Nephron (organoid): Measurements from ENCODE around the gene SPATA24.
"Not testable (repeated sequence)": the region's sequence is repeated elsewhere in the genome, so short reads cannot be mapped to it uniquely, and the experiment has no call there.

Experiments used
- H3K27ac Mint-ChIP-seq, 3 experiments: 2 replicates each; pipeline ENCODE4 v1.8.0; 2020; ENCODE audit warnings: mixed read lengths in 3 of 3, mild to moderate bottlenecking in 2 of 3, moderate library complexity in 1 of 3
- H3K27me3 Mint-ChIP-seq: 2 replicates; pipeline ENCODE4 v1.8.0; 2021; ENCODE audit warnings: low read depth, mild to moderate bottlenecking, moderate library complexity, mixed read lengths
- H3K36me3 Mint-ChIP-seq: 2 replicates; pipeline ENCODE4 v1.8.0; 2020; ENCODE audit warnings: low read depth, mixed read lengths
- H3K4me1 Mint-ChIP-seq: 2 replicates; pipeline ENCODE4 v1.8.0; 2020; ENCODE audit warnings: mixed read lengths
- H3K4me3 Mint-ChIP-seq, 3 experiments: 2 replicates each; pipeline ENCODE4 v1.8.0; 2020; ENCODE audit warnings: mild to moderate bottlenecking in 3 of 3, mixed read lengths in 3 of 3, moderate library complexity in 2 of 3
- H3K9me3 Mint-ChIP-seq: 2 replicates; pipeline ENCODE4 v1.8.0; 2020; ENCODE audit warnings: mixed read lengths
- CTCF ChIP-seq, 3 experiments: fragments of 200-600 bp; sonication (generic); IDR thresholded peaks; one replicate each; pipeline ENCODE4 v1.5.0; 2021; ENCODE audit warnings: antibody characterized with exemption in 3 of 3; ENCODE audit not compliant: unreplicated experiment in 3 of 3

Gene SPATA24

GRCh38 chr5:139443831-139444453 lies 40.1 kb upstream of the SPATA24 start:
- H3K27ac Mint-ChIP-seq = peak overlapping the region; percentile 50 to 80 (median 65)
- no peak for TF ChIP-seq CTCF (IDR thresholded peaks at IDR 0.05; ENCODE audit: unreplicated experiment in 3 of 3)

GRCh38 chr5:139440416-139440815 lies 36.5 kb upstream of the SPATA24 start:
- not testable (repeated sequence) for H3K9me3 Mint-ChIP-seq, H3K27me3 Mint-ChIP-seq, H3K36me3 Mint-ChIP-seq
- Mint-ChIP-seq H3K27ac (peak overlapping the region in 1 of 3 experiments; percentile 5), H3K4me1 (peaks cover 35% of the 10 kb centered on the region), H3K4me3 (peak overlapping the region in 2 of 3 experiments; percentile 94 to 97)

More at GRCh38 chr5:139443831-139444453, 40.1 kb upstream of the SPATA24 start:
- Mint-ChIP-seq H3K36me3 (no peaks in the 10 kb centered on the region), H3K27me3 (peaks cover 6% of the 10 kb centered on the region), H3K4me3 (peak overlapping the region in 1 of 3 experiments; percentile 37), H3K4me1 (peaks cover 42% of the 10 kb centered on the region), H3K9me3 (no peaks in the 10 kb centered on the region)

GRCh38 chr5:139439013-139439903 lies 35.4 kb upstream of the SPATA24 start, which contains the start of gene DNAJC18:
TSS of gene DNAJC18 (minus strand) at chr5:139439525. CDS start at chr5:139439445, 80 bp downstream.
- Mint-ChIP-seq H3K4me1 (peaks cover 31% of the 10 kb centered on the region), H3K4me3 (peak within 1 kb of the TSS; percentile 94 to 99 (median 97)), H3K9me3 (no peaks in the 10 kb centered on the region), H3K36me3 (peaks cover 14% of the 10 kb centered on the region), H3K27ac (peak within 1 kb of the TSS; percentile 79 to 94 (median 90)), H3K27me3 (peaks cover 6% of the 10 kb centered on the region)
- TF ChIP-seq CTCF (IDR thresholded peaks at IDR 0.05; ENCODE audit: unreplicated experiment in 3 of 3) = no peak

GRCh38 chr5:139438707-139439012 lies 34.8 kb upstream of the SPATA24 start:
- TF ChIP-seq CTCF (IDR thresholded peaks at IDR 0.05; ENCODE audit: unreplicated experiment in 3 of 3) = no peak
- peaks cover 25% of the 10 kb centered on the region for H3K4me1 Mint-ChIP-seq
- H3K27ac Mint-ChIP-seq = peak overlapping the region; percentile 9 to 94 (median 79)
- H3K36me3 Mint-ChIP-seq = peaks cover 14% of the 10 kb centered on the region
- peak overlapping the region; percentile 94 to 99 (median 97) for H3K4me3 Mint-ChIP-seq
- no peaks in the 10 kb centered on the region for H3K9me3 Mint-ChIP-seq
- peaks cover 6% of the 10 kb centered on the region for H3K27me3 Mint-ChIP-seq

DNA sequence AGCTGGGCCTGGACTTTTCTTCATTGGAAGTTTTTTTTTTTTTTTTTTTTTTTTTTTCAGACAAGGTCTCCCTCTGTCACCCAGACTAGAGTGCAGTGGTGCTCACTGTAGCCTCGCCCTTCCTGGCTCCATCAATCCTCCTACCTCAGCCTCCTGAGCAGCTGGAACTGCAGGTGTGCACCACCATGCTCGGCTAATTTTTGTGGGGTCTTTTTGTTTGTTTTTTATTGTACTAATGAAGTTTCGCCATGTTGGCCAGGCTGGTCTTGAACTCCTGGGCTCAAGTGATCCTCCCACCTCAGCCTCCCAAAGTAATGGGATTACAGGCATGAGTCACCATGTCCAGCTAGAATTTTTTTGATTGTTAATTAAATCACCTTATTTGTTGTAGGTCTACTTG lies 31.8 kb upstream of the SPATA24 start:
- H3K27me3 Mint-ChIP-seq = peaks cover 3% of the 10 kb centered on the region
- H3K36me3 Mint-ChIP-seq = peaks cover 20% of the 10 kb centered on the region
- H3K4me3 Mint-ChIP-seq = no peak overlapping the region
- no peaks in the 10 kb centered on the region for H3K9me3 Mint-ChIP-seq
- no peak overlapping the region for H3K27ac Mint-ChIP-seq
- no peak for TF ChIP-seq CTCF (IDR thresholded peaks at IDR 0.05; ENCODE audit: unreplicated experiment in 3 of 3)
- H3K4me1 Mint-ChIP-seq = peaks cover 15% of the 10 kb centered on the region

- no peak for TF ChIP-seq CTCF (IDR thresholded peaks at IDR 0.05; ENCODE audit: unreplicated experiment in 3 of 3)
- no peak overlapping the region for H3K4me3 Mint-ChIP-seq
- no peak overlapping the region for H3K27ac Mint-ChIP-seq
- H3K27me3 Mint-ChIP-seq = no peaks in the 10 kb centered on the region
- H3K9me3 Mint-ChIP-seq = no peaks in the 10 kb centered on the region
- peaks cover 42% of the 10 kb centered on the region for H3K36me3 Mint-ChIP-seq
- no peaks in the 10 kb centered on the region for H3K4me1 Mint-ChIP-seq
Measured at GRCh38 chr5:139431706-139432105, 27.8 kb upstream of the SPATA24 start.
